PC-9 (cell line): ENCODE data around the gene C2CD2.

ENCODE experiments used
- EZH2 ChIP-seq: fragments of 200-600 bp; sonication (generic); IDR thresholded peaks from 2 replicates; pipeline ENCODE4 v1.8.0; 2017; ENCODE audit warnings: antibody characterized with exemption, low read depth
- TF ChIP-seq, protein P1 (sequence below): fragments of 200-600 bp; sonication (generic); conservative IDR thresholded peaks from 2 replicates; pipeline ENCODE4 v1.6.1; 2017; ENCODE audit warnings: mixed run types, antibody characterized with exemption, mild to moderate bottlenecking, moderate library complexity

DNA sequence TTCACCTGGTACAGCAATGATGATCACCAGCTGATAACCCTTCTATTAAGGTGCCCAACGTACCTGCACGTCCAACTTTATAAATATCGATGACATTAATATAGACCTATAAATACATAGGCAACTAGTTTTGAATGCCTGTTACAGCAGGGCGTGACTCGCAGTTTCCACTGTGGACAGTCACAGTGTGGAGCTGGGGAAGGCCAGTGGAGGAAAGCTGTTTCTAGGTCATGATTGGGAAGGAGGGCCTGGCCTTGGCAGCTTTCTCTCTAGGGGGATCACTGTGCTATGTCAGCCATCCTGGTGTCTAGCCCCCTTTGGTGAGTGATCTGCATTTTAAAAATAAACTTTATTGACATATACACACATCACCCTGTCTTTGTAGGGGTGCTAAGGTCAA is 70.2 kb downstream of the C2CD2 start:
- TF ChIP-seq, protein P1, sequence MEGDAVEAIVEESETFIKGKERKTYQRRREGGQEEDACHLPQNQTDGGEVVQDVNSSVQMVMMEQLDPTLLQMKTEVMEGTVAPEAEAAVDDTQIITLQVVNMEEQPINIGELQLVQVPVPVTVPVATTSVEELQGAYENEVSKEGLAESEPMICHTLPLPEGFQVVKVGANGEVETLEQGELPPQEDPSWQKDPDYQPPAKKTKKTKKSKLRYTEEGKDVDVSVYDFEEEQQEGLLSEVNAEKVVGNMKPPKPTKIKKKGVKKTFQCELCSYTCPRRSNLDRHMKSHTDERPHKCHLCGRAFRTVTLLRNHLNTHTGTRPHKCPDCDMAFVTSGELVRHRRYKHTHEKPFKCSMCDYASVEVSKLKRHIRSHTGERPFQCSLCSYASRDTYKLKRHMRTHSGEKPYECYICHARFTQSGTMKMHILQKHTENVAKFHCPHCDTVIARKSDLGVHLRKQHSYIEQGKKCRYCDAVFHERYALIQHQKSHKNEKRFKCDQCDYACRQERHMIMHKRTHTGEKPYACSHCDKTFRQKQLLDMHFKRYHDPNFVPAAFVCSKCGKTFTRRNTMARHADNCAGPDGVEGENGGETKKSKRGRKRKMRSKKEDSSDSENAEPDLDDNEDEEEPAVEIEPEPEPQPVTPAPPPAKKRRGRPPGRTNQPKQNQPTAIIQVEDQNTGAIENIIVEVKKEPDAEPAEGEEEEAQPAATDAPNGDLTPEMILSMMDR: no peak
- no peak for TF ChIP-seq EZH2
